Testis (tissue), 2 donors: ENCODE data around the gene CHST5.

Experiments used
- POLR2A ChIP-seq: fragments of 450-650 bp; IDR thresholded peaks from one replicate; pipeline ENCODE4 v1.6.1; 2017; ENCODE audit warnings: antibody characterized with exemption, mild to moderate bottlenecking, moderate library complexity
- TF ChIP-seq, protein P1 (sequence below), 3 experiments: fragments of 450-650 bp in 2 of 3; fragments of 200-600 bp in 1 of 3; sonication (generic) in 1 of 3; IDR thresholded peaks; one replicate each; pipeline ENCODE4 v1.5.1; 2016 to 2019; ENCODE audit warnings: antibody characterized with exemption in 3 of 3, mild to moderate bottlenecking in 2 of 3, moderate library complexity in 1 of 3

DNA sequence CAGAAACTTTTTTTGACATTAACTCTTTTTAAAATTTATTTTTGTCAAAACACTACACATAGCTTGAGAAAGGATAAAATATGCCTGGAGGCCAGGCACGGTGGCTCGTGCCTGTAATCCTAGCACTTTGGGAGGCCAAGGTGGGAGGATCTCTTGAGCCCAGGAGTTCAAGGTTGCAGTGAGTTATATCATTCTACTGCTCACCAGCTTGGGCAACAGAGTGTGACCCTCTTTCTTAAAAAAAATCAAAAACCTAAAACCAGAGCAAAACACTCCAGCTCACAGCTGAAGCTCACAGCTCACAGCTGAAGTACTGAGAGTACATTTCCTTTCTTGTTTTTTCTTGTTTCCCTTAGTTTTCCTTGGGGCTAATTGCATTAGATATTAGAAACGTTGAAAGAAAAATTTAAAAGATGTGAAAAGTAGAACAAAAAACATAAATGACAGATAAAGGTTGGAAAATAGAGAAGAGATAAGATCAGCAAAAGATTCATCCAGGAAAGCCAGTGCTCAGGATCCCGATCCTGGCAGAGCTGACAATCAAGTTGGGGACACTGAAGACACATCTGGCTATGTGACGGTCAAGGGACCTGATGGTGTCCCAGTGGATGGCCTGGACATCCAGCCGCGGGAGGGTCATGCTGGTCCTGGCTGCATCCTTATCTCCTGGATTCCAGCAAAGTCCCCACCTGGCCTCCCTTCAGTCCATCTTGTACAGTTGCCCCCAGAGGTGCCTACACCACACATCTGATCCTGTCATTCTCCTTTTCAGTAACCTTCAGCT, 50.5 kb downstream of the CHST5 start:
- TF ChIP-seq, protein P1, sequence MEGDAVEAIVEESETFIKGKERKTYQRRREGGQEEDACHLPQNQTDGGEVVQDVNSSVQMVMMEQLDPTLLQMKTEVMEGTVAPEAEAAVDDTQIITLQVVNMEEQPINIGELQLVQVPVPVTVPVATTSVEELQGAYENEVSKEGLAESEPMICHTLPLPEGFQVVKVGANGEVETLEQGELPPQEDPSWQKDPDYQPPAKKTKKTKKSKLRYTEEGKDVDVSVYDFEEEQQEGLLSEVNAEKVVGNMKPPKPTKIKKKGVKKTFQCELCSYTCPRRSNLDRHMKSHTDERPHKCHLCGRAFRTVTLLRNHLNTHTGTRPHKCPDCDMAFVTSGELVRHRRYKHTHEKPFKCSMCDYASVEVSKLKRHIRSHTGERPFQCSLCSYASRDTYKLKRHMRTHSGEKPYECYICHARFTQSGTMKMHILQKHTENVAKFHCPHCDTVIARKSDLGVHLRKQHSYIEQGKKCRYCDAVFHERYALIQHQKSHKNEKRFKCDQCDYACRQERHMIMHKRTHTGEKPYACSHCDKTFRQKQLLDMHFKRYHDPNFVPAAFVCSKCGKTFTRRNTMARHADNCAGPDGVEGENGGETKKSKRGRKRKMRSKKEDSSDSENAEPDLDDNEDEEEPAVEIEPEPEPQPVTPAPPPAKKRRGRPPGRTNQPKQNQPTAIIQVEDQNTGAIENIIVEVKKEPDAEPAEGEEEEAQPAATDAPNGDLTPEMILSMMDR (IDR thresholded peaks at IDR 0.05): no peak
- TF ChIP-seq POLR2A: no peak
